Prostate gland (tissue), 2 donors: ENCODE data around the gene SUN1. TPM values are rescaled to one million over a fixed set of nuclear protein-coding genes. Genes with fewer than 3 reads are reported as not detected.

ENCODE experiments used
- DNase-seq: peaks from one replicate; pipeline ENCODE4 v3.0.0-alpha.2; 2019; ENCODE audit warnings: low spot score
- H3K27ac ChIP-seq, 2 donors: fragments of 200-600 bp; sonication (generic); 2 replicates each; pipeline ENCODE4 v1.5.1; 2017 to 2019
- H3K27me3 ChIP-seq: fragments of 200-600 bp; sonication (generic); replicated peaks from 2 replicates; pipeline ENCODE4 v1.5.1; 2019; ENCODE audit not compliant: insufficient read depth
- H3K36me3 ChIP-seq, 2 donors: fragments of 200-600 bp; sonication (generic); 1 replicate in 1 of 2; 2 replicates in 1 of 2; pipeline versions ENCODE4 v1.5.1 to v1.8.1; 2017 to 2019
- H3K4me1 ChIP-seq: fragments of 200-600 bp; sonication (generic); replicated peaks from 2 replicates; pipeline ENCODE4 v1.5.1; 2019
- H3K4me3 ChIP-seq, 2 donors: fragments of 200-600 bp; sonication (generic); 2 replicates each; pipeline ENCODE4 v1.5.1; 2017 to 2019
- H3K9me3 ChIP-seq: fragments of 200-600 bp; sonication (generic); 2 replicates; pipeline ENCODE4 v1.5.1; 2017
- POLR2A ChIP-seq: fragments of 450-650 bp; IDR thresholded peaks from one replicate; pipeline ENCODE4 v1.6.1; 2016; ENCODE audit warnings: antibody characterized with exemption, mild to moderate bottlenecking
- POLR2AphosphoS5 ChIP-seq: sonication (generic); formaldehyde crosslinking; IDR thresholded peaks from one replicate; pipeline ENCODE4 v1.6.1; 2017; ENCODE audit warnings: antibody characterized with exemption
- WGBS: methylation state at CpG from one replicate; pipeline ENCODE4 v1.1.5; 2018; 5-methylcytosine and 5-hydroxymethylcytosine counted together
- intact Hi-C: fragments of 100-400 bp; cut with DNase I; formaldehyde crosslinking; loops from one replicate; pipeline ENCODE4 v1.14.2; 2022
- total RNA-seq, 2 donors: library from RNA; depleted of rRNA; stranded (reverse); fragments of >200 nt; gene quantifications; one replicate each; pipeline ENCODE4 v1.1.0, GENCODE V29; 2016
- TF ChIP-seq, protein P1 (sequence below), 4 experiments: fragments of 200-600 bp in 2 of 4; fragments of 450-650 bp in 2 of 4; sonication (generic) in 2 of 4; IDR thresholded peaks; 1 replicate in 3 of 4; 2 replicates in 1 of 4; pipeline ENCODE4 v1.5.1; 2016 to 2019; ENCODE audit warnings: antibody characterized with exemption in 4 of 4, mild to moderate bottlenecking in 2 of 4, moderate library complexity in 2 of 4

The SUN1 gene
- total RNA-seq, 2 donors from 2014 or later = 106 to 177 TPM

- H3K27ac ChIP-seq = no peak overlapping the region
These were observed 7.8 kb downstream of the SUN1 start for GRCh38 chr7:840001-840600.

GRCh38 chr7:841943-842342 lies 9.7 kb downstream of the SUN1 start:
- Histone ChIP-seq H3K36me3 (peaks cover 0 to 4% of the 10 kb centered on the region in 2 donors), H3K27ac (no peak overlapping the region), H3K27me3 (no peaks in the 10 kb centered on the region), H3K4me1 (no peaks in the 10 kb centered on the region), H3K4me3 (no peak overlapping the region), H3K9me3 (no peaks in the 10 kb centered on the region)
- no peak for DNase-seq
- TF ChIP-seq POLR2AphosphoS5 (no peak), POLR2A (no peak)
- TF ChIP-seq, protein P1, sequence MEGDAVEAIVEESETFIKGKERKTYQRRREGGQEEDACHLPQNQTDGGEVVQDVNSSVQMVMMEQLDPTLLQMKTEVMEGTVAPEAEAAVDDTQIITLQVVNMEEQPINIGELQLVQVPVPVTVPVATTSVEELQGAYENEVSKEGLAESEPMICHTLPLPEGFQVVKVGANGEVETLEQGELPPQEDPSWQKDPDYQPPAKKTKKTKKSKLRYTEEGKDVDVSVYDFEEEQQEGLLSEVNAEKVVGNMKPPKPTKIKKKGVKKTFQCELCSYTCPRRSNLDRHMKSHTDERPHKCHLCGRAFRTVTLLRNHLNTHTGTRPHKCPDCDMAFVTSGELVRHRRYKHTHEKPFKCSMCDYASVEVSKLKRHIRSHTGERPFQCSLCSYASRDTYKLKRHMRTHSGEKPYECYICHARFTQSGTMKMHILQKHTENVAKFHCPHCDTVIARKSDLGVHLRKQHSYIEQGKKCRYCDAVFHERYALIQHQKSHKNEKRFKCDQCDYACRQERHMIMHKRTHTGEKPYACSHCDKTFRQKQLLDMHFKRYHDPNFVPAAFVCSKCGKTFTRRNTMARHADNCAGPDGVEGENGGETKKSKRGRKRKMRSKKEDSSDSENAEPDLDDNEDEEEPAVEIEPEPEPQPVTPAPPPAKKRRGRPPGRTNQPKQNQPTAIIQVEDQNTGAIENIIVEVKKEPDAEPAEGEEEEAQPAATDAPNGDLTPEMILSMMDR (IDR thresholded peaks at IDR 0.05) = no peak
- intact Hi-C loops = loop anchor here (10.0 kb wide), 1 partner anchor 327 kb away; the partner anchor contains the start of gene PDGFA
- WGBS = 77% methylated on average over 16 of the region's 16 CpGs

More at GRCh38 chr7:840001-840600, 7.8 kb downstream of the SUN1 start:
- no peak for DNase-seq
- WGBS = 88% methylated on average over 24 of the region's 24 CpGs
- H3K9me3 ChIP-seq = no peaks in the 10 kb centered on the region
- intact Hi-C loops = loop anchor here (10.0 kb wide), 1 partner anchor 325 kb away; the partner anchor contains the start of gene PDGFA
- no peak overlapping the region for H3K4me3 ChIP-seq
- H3K27me3 ChIP-seq = no peaks in the 10 kb centered on the region
- no peaks in the 10 kb centered on the region for H3K4me1 ChIP-seq
- peaks cover 0 to 4% of the 10 kb centered on the region in 2 donors for H3K36me3 ChIP-seq
- TF ChIP-seq, protein P1 (IDR thresholded peaks at IDR 0.05) = no peak
- no peak for TF ChIP-seq POLR2A
- no peak for TF ChIP-seq POLR2AphosphoS5

DNA sequence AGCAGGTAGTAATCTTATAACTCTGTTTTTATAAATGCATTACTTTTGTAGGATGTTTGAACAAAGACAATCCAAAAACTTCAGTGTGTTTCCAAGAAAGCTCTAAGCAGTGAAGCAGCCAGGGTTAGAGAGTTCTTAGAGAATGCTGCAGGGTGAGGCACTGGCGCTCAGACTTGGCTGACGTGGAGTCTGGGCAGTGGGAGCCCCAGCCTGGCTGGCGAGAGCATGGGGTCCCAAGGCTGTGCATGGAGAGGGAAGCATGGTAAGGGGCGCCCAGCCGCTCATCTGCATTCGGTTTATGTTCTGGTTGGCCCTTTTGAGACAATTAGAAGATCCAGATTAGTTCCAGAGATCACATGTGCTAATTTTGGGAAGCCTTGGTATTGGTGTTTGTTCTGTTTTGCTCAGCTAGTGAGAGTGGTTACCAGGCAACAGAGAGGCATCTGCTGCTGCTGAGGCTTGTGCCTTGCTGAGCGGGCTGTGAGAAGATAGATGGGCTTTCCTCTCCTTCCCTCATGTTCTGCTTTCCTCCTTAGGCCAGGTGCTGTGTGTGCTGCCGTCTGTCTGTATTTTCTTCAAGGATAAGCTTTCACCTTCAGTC lies 10.3 kb downstream of the SUN1 start:
- H3K36me3 ChIP-seq = peaks cover 0 to 4% of the 10 kb centered on the region in 2 donors
- no peak overlapping the region for H3K4me3 ChIP-seq
- H3K9me3 ChIP-seq = no peaks in the 10 kb centered on the region
- intact Hi-C loops = loop anchor here (10.0 kb wide), 1 partner anchor 328 kb away; the partner anchor contains the start of gene PDGFA
- H3K4me1 ChIP-seq = no peaks in the 10 kb centered on the region
- WGBS = 71% methylated on average over 8 of the region's 8 CpGs
- no peak for DNase-seq
- no peaks in the 10 kb centered on the region for H3K27me3 ChIP-seq
- H3K27ac ChIP-seq = no peak overlapping the region
- no peak for TF ChIP-seq POLR2AphosphoS5
- no peak for TF ChIP-seq POLR2A
- TF ChIP-seq, protein P1 (IDR thresholded peaks at IDR 0.05) = no peak

DNA sequence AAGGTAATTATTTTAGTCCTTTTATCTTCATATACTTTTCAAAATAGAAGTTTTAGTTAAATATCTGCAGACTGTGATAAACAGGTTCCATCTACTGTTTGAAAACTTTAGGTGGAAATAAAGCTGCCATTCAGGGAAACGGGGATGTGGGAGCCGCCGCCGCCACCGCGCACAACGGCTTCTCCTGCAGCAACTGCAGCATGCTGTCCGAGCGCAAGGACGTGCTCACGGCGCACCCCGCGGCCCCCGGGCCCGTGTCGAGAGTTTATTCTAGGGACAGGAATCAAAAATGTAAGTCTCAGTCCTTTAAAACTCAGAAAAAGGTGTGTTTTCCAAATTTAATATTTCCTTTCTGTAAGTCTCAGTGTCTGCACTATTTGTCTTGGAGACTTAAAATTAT lies 11.0 kb downstream of the SUN1 start:
- no peak overlapping the region for H3K4me3 ChIP-seq
- H3K27me3 ChIP-seq = no peaks in the 10 kb centered on the region
- no peak for DNase-seq
- TF ChIP-seq POLR2A (no peak), POLR2AphosphoS5 (no peak)
- TF ChIP-seq, protein P1 (IDR thresholded peaks at IDR 0.05) = no peak
- H3K9me3 ChIP-seq = no peaks in the 10 kb centered on the region
- peaks cover 0 to 4% of the 10 kb centered on the region in 2 donors for H3K36me3 ChIP-seq
- H3K27ac ChIP-seq = no peak overlapping the region
- WGBS = 94% methylated on average over 17 of the region's 17 CpGs
- intact Hi-C loops = loop anchor here (10.0 kb wide), 1 partner anchor 328 kb away; the partner anchor contains the start of gene PDGFA
- no peaks in the 10 kb centered on the region for H3K4me1 ChIP-seq
